Urinary bladder (tissue), 4 donors: ENCODE data around the gene RNF217. TPM values are rescaled to one million over a fixed set of nuclear protein-coding genes. Genes with fewer than 3 reads are reported as not detected.

Source experiments
- DNase-seq: peaks from one replicate; pipeline ENCODE4 v3.0.0-alpha.2; 2015; ENCODE audit errors: extremely low spot score
- H3K27ac ChIP-seq: one replicate; pipeline ENCODE4 v1.5.1; 2013; ENCODE audit warnings: low read depth, mild to moderate bottlenecking, moderate library complexity
- H3K36me3 ChIP-seq: one replicate; pipeline ENCODE4 v1.6.1; 2013; ENCODE audit warnings: mild to moderate bottlenecking, moderate library complexity; ENCODE audit not compliant: insufficient read depth
- H3K4me1 ChIP-seq: one replicate; pipeline ENCODE4 v1.6.1; 2013; ENCODE audit warnings: mild to moderate bottlenecking, moderate library complexity; ENCODE audit not compliant: insufficient read depth
- H3K4me3 ChIP-seq: one replicate; pipeline ENCODE4 v1.5.1; 2013; ENCODE audit warnings: low read depth, low read length
- WGBS: extraction: QIAGEN DNeasy Blood & Tissue Kit; methylation state at CpG from one replicate; pipeline ENCODE4 v1.1.7; 2013; 5-methylcytosine and 5-hydroxymethylcytosine counted together
- polyA plus RNA-seq: library from polyadenylated mRNA; stranded (reverse); fragments of 200-250 nt; gene quantifications from one replicate; pipeline ENCODE4 v1.2.3, GENCODE V29; 2013
- total RNA-seq: library from RNA; depleted of rRNA; stranded (reverse); fragments of >200 nt; gene quantifications from one replicate; pipeline ENCODE4 v1.2.3, GENCODE V29; 2014
- donor health status: healthy with polysubstance abuse.
- donor health status: healthy.

Gene RNF217
- total and polyA plus RNA-seq, 2 donors, result 7.9 to 51.7 TPM

DNA sequence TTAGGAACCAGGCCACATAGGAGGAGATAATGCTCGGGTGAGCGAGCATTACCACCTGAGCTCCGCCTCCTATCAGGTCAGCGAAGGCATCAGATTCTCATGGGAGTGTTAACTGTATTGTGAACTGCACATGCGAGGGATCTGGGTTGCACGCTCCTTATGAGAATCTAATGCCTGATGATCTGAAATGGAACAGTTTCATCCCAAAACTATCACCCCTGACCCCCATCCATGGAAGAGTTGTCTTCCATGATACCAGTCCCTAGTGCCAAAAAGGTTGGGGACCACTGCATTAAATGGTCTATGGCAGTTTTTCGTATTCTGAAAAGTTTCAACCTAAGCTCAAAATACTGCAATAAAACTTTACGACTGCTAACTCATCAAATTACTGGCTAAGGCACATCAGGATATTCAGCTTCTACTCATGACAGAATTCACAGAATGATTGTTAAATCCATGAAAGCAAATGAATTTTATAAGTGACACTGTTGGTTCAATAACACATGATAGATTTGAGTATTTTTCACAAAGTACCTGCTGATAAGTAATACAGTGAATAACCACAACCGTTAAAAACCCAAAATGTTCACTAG lies 25.9 kb downstream of the RNF217 start:
- no peaks in the 10 kb centered on the region for H3K36me3 ChIP-seq
- H3K4me3 ChIP-seq, result no peak overlapping the region
- no peaks in the 10 kb centered on the region for H3K4me1 ChIP-seq
- 95% methylated on average over 9 of the region's 9 CpGs for WGBS
- H3K27ac ChIP-seq, result no peak overlapping the region
- no peak for DNase-seq

DNA sequence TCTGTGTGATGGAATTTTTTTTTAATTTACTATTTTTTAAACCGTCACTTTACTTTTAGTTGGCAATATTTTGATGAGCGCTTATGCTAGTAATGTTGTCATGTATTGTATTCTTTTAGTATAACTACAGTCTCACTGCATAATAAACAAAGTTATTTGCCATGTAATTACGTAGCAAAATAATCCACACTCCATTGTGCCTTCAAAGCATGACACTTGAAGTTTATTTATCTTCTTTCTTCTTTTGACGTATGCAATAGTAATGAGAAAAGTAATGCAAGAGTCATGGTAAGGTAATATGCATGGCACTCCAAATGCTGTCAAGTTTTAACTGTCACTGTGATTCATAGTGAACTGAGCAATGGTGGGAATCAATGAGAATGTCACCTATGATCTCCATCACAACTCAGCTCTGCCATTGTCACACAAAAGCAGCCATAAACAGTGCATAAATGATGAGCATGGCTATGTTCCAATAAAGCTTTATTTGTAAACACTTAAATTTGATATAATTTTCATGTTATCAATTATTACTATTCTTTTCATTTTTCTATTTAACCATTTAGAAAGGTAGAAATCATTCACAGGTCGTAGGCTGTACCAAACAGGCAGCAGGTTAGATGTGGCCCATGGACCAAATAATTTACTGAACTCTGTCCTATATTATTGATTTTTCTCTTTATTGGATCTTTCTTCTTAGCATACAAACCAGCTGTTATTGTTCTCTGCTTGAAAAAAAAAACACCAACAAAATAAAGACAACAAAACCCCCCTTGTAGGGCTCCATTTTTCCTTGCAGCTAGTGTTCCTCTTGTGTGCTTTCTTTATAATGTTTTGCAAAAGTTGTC lies 27.1 kb downstream of the RNF217 start:
- Histone ChIP-seq H3K4me3 (no peak overlapping the region), H3K36me3 (no peaks in the 10 kb centered on the region), H3K4me1 (no peaks in the 10 kb centered on the region), H3K27ac (no peak overlapping the region)
- WGBS, result 96% methylated on average over 5 of the region's 5 CpGs
- no peak for DNase-seq

DNA sequence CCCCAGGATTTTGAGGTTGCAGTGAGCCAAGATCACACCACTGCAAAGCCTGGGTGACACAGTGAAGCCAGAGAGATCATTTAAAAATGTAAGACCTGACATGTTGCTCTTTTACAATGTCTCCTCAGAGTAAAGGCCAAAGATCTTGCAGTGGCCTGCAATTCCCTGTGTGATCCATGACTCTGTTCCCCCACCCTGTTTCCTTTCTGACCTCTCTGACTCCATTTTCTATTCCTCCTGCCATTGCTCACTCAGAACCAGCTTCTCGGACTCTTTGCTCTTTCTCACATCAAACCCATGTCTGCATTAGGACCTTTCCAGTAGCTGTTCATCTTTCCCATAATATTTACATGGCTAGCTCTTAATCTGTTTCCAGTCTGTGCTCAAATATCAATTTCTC lies 28.8 kb downstream of the RNF217 start:
- H3K27ac ChIP-seq, result no peak overlapping the region
- H3K4me1 ChIP-seq, result no peaks in the 10 kb centered on the region
- no peak overlapping the region for H3K4me3 ChIP-seq
- DNase-seq, result no peak
- 96% methylated on average over 1 of the region's 1 CpG for WGBS
- no peaks in the 10 kb centered on the region for H3K36me3 ChIP-seq

DNA sequence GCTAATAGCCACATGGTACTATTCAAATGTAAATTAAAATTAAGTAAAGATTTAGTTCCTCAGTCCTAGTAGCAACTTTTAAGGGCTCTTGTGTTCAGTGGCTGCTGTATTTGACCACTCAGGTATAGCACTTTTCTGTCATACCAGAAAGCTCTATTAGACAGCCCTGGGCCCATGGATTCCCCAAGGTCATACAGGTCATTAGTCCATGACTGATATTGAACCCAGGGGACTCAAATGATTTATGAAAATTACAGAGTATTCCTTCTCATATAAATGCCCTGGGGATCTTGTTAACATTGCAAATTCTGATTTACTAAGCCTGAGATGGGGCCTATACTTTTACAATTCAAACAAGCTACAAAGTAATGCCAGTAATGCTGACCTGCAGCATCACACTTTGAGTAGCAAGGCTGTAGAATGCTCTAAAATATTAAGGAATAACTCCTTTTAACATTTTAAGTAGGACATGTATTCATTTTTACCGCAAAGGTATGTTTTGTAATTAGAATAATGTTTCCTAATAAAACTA lies 29.6 kb downstream of the RNF217 start:
- H3K36me3 ChIP-seq, result no peaks in the 10 kb centered on the region
- no peaks in the 10 kb centered on the region for H3K4me1 ChIP-seq
- WGBS, result 98% methylated on average over 1 of the region's 1 CpG
- no peak overlapping the region for H3K27ac ChIP-seq
- no peak overlapping the region for H3K4me3 ChIP-seq
- no peak for DNase-seq

DNA sequence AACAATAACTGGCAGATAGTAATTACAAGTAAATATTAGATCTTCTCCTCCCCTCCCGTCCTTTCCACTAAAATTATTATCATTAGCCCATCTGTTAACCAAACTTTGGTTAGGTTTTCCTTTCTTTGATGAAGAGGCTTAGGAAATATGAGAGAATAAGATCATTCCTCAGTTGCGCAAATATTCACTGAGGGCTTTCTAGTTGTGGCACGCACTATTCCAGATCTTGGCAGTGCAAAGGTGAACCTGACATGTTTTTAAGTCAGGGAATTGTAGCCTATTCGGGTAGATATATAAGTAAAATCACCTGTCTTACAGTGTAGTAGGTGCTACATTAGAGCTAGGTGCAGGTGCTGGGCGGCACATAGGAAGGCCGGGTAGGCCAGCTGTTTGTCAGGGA lies 31.1 kb downstream of the RNF217 start:
- 88% methylated on average over 6 of the region's 6 CpGs for WGBS
- Histone ChIP-seq H3K4me1 (no peaks in the 10 kb centered on the region), H3K27ac (no peak overlapping the region)

DNA sequence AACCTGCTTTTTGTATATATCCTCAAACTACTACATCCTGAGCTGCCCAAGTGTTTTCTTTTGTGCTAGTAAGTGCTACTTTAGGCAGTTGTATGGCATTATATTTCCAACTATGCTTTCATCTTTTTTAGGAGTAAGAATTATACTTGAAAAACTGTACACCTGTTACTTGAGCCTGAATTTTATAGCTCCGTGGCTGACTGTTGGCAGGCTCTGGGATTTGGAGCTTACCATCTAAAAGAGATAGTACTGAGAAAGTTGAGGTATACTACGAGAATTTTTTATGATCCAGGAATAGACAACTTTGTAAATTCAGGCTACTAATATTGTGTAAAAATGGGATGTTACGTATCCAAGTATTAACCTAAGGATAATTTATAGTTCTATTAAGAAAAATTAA lies 32.4 kb downstream of the RNF217 start:
- Histone ChIP-seq H3K4me1 (no peaks in the 10 kb centered on the region), H3K4me3 (no peak overlapping the region), H3K36me3 (no peaks in the 10 kb centered on the region), H3K27ac (no peak overlapping the region)
- 65% methylated on average over 3 of the region's 3 CpGs for WGBS
- no peak for DNase-seq

More for the DNA sequence above, 31.1 kb downstream of the RNF217 start:
- Histone ChIP-seq H3K4me3 (no peak overlapping the region), H3K36me3 (no peaks in the 10 kb centered on the region)
- no peak for DNase-seq

DNA sequence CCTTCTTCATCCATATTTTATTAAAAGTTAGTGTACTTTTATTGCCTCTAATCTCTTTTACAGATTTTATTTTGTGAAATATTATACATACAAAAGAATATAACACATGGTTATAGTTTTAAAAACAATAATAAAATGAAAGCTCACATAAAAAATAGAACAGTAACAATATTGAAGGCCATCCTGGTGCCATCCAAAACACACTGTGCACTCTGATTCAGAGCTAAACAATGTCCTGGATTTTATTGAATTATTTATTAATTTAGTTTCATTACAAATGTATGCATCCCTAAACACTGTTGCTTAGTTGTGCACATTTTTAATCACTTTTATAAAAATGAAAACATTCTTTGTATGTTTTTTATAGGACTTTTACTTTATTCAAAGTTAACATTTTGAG lies 32.9 kb downstream of the RNF217 start:
- no peak overlapping the region for H3K4me3 ChIP-seq
- no peak overlapping the region for H3K27ac ChIP-seq
- DNase-seq, result no peak
- no peaks in the 10 kb centered on the region for H3K36me3 ChIP-seq
- H3K4me1 ChIP-seq, result no peaks in the 10 kb centered on the region

DNA sequence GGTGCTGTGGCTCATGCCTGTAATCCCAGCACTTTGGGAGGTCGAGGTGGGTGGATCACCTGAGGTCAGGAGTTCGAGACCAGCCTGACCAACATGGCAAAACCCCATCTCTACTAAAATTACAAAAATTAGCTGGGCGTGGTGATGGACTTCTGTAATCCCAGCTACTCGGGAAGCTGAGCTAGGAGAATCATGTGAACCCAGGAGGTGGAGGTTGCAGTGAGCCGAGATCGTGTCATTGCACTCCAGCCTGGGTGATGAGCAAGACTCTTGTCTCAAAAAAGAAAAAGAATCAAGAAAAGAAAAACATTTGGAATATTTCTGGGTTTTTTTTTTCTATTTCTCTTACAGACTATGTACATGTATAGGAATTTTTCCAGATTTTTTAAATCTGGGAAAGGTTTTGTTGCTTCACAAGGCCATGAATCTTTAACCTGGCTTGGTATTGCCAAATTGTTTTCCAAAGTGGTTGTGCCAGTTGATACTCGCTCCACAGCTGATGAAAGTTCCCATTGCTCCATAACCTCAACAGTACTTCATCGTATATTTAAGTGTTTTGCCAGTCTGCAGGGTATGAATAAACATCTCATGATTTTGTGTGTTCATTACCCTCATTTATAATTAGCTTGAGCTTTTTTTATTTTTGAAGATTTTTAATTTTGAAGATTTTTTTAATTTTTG lies 33.5 kb downstream of the RNF217 start:
- no peaks in the 10 kb centered on the region for H3K4me1 ChIP-seq
- no peak for DNase-seq
- WGBS, result 96% methylated on average over 8 of the region's 8 CpGs
- H3K4me3 ChIP-seq, result no peak overlapping the region
- no peak overlapping the region for H3K27ac ChIP-seq
- no peaks in the 10 kb centered on the region for H3K36me3 ChIP-seq

DNA sequence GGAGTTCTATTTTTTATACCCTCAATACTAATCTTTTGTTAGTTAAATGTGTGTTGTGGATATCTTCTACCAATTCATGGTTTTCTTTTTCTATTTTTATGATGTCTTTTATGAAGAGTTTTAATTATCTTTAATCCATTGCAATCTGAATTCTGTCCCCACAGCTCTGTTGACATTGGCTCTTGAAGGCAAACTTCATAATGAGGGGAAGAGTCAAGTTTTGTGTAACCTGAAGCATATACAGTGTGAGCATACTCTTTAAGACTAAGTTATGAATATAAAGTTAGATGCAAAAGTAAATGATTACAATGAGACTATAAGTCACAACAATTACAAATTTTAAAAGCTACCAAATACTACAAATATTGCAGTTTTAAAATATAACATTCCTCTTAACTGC lies 34.2 kb downstream of the RNF217 start:
- Histone ChIP-seq H3K27ac (no peak overlapping the region), H3K36me3 (no peaks in the 10 kb centered on the region), H3K4me1 (no peaks in the 10 kb centered on the region), H3K4me3 (no peak overlapping the region)
- DNase-seq, result no peak

DNA sequence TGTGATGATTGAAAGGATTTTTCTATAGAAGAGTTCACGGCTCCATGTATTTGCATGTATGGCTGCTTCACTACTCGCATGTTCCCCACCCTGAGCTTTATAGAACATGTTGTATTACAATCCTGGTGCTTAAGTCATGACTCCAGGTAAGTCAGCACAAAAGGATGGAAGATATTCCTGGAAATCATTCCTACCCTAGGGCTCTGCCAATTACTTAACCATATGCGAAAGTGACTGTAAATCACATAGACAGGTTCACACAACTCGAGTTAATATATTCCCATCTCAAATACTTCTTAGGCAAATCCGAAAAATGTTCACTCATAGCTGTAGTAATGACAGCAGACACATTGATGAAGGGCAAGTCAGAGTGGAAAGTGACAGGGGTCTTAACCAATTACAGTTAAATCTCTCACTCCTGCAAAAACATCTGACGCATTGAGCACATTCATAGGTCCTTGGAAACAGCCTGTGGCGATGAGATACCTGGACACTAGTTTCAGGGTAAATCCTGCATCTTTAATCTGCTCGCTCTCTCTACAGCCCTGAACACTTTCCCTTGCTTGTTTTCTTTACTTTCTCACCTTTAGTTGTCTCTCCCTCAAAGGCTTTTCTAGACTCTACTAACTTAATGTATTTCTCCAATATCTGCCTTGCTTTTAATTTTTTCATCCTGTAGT lies 35.1 kb downstream of the RNF217 start:
- H3K4me1 ChIP-seq, result no peaks in the 10 kb centered on the region
- no peak overlapping the region for H3K4me3 ChIP-seq
- H3K36me3 ChIP-seq, result no peaks in the 10 kb centered on the region
- WGBS, result 87% methylated on average over 8 of the region's 8 CpGs
- no peak for DNase-seq
- no peak overlapping the region for H3K27ac ChIP-seq

DNA sequence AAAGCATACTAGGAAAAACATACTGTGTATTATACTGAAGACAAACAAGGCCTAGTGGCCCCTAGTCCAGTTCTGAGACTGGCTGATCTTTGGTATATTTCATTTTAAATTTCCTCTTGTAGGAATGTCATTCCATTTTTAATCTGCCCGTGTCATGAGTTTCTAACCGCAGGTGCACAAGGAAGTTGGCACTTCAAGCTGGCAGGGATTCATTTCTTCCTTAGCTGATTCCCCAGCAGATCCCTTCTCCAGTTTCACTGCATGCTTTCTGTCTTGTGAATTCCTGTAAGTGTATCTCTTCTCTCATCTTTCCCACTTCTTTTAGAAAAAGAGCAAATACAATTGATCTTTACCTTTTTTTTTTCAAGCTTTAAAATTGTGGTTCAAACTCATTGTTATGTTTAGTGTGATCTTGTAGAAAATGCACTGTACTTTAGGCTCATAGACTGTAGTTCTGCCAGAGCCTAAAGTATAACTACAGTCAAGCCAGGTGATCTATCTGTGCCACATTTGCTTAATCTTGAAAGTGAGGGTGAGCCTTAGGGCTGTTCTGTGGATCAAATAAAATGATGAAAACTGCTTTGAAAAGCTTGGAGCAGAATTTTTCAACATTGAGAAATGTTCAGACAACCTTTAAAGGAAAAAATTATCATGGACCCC lies 37.0 kb downstream of the RNF217 start:
- H3K4me1 ChIP-seq, result no peaks in the 10 kb centered on the region
- no peak for DNase-seq
- no peaks in the 10 kb centered on the region for H3K36me3 ChIP-seq
- 51% methylated on average over 2 of the region's 2 CpGs for WGBS
- H3K27ac ChIP-seq, result no peak overlapping the region
- H3K4me3 ChIP-seq, result no peak overlapping the region

DNA sequence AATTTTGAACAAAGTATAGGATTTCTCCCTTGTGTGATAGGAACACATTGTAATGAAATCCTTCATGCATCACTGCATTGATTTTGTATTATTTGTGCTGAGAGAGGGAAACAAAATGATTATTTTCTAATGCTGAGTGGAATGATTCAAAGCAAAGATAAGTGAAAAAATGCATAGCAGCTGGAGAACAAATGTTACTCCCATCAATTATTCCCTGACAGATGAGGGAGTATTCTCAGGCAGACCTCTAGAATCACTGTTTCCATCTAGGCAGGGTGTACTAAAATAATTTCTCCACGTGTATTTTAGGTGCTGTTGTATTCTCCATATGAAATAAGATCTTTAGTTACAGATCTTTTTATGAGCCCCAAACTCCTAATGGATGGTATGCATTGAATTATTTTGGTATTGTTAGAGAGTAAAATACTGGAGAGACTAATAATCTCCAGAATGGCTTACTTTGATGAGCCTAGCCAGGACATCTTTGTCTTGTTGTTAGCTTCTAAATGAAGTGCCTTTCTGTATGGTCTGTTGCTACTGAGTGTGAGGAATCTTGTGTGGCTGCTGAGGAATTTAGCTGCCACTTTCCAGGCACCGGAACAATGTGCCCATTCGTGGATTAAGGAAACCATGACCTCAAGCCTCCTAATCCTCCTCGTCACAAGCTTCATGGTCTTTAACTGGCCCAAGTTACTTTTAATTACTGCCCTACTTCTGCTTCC lies 39.6 kb downstream of the RNF217 start:
- peak overlapping the region; percentile 4 for H3K4me3 ChIP-seq
- WGBS, result 26% methylated on average over 4 of the region's 4 CpGs
- no peak for DNase-seq
- no peaks in the 10 kb centered on the region for H3K4me1 ChIP-seq
- H3K27ac ChIP-seq, result no peak overlapping the region
- no peaks in the 10 kb centered on the region for H3K36me3 ChIP-seq

DNA sequence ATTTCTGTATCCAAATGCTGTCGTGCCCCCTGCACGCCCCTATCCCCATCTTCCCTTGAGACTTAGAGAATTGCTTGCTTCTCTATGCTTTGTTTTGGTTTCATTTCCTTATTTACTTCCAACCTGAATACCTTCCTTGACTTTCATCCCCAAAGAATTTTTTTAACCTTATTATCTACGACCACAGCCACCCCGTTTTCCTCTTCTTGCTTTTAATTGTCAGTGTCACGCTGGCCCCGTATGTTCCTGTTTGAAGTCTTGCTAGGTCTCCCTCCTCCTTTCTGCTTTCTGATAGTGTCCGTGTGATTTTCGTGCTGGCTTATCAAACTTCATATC lies 40.1 kb downstream of the RNF217 start:
- 43% methylated on average over 8 of the region's 8 CpGs for WGBS

More for the DNA sequence above, 40.1 kb downstream of the RNF217 start:
- H3K36me3 ChIP-seq, result no peaks in the 10 kb centered on the region
- H3K27ac ChIP-seq, result no peak overlapping the region
- no peaks in the 10 kb centered on the region for H3K4me1 ChIP-seq
- DNase-seq, result no peak
- H3K4me3 ChIP-seq, result peak overlapping the region; percentile 4
